Mammary epithelial cell (primary cell): ENCODE measurements around the gene TTLL6.

Source experiments
- EZH2 ChIP-seq: IDR thresholded peaks from 2 replicates; pipeline ENCODE4 v1.6.1; 2012; ENCODE audit warnings: low read length, inconsistent platforms, borderline replicate concordance
- TF ChIP-seq, protein P1 (sequence below), 2 donors: IDR thresholded peaks in 1 of 2; conservative IDR thresholded peaks in 1 of 2; 2 replicates each; pipeline ENCODE4 v1.5.1; 2011 to 2012; ENCODE audit warnings: inconsistent platforms in 2 of 2, low read length in 2 of 2, mild to moderate bottlenecking in 2 of 2, control low read depth in 1 of 2, low read depth in 1 of 2; ENCODE audit not compliant: insufficient read depth in 1 of 2; ENCODE audit errors: extremely low read depth in 1 of 2

DNA sequence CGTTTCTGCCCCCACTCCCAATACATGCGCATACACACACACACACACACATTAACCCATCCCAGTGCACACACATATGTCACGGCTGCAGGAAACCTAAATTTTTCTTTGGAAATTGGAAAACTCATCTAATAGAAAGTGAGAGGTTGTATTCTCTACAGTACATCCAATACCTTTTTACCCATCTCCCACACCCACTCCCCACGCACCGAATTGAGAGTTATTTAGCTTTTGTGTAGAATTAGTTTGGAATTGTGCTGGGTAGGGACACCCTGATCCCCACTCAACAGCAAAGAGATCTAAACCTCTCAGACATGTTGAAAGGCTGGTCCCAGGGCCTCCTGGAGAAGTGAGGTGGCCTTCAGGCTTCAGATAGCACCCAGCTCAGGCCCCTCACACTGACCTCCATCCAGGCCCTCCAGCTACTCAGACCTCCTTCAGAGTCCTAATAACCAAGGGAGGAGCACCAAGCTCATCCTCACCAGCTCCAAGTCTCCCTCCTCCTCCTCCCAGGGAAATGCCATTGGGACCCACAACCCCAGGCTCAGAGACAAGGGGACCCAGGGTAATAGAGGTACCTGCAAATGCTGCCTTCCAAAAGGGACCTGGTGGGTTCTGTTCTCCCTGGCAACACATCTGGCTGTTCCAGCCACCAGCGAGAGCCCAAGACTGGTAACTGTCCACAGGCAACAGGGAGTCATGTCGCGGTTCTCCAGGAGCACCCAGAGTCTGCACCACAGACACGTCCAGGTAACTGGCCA, 89.4 kb downstream of the TTLL6 start:
- TF ChIP-seq, protein P1, sequence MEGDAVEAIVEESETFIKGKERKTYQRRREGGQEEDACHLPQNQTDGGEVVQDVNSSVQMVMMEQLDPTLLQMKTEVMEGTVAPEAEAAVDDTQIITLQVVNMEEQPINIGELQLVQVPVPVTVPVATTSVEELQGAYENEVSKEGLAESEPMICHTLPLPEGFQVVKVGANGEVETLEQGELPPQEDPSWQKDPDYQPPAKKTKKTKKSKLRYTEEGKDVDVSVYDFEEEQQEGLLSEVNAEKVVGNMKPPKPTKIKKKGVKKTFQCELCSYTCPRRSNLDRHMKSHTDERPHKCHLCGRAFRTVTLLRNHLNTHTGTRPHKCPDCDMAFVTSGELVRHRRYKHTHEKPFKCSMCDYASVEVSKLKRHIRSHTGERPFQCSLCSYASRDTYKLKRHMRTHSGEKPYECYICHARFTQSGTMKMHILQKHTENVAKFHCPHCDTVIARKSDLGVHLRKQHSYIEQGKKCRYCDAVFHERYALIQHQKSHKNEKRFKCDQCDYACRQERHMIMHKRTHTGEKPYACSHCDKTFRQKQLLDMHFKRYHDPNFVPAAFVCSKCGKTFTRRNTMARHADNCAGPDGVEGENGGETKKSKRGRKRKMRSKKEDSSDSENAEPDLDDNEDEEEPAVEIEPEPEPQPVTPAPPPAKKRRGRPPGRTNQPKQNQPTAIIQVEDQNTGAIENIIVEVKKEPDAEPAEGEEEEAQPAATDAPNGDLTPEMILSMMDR (conservative IDR thresholded peaks at IDR 0.05 in 1 of 2, IDR thresholded peaks at IDR 0.05 in 1 of 2; ENCODE audit: extremely low read depth in 1 of 2, insufficient read depth in 1 of 2, low read depth in 1 of 2, low read length in 2 of 2) = no peak
- no peak for TF ChIP-seq EZH2
